ENCODE data around the gene ECM1. TPM values are rescaled to one million over a fixed set of nuclear protein-coding genes. Genes with fewer than 3 reads are reported as not detected.
A peak's percentile ranks its signal among the peaks of the same experiment; 100 is the strongest.

ECM1 gene
- total and polyA plus RNA-seq, 2 of the 8 experiments (the other 6 are each of a cell fraction or from before 2014, with no cell fraction given): 0.95 to 0.98 TPM

DNA sequence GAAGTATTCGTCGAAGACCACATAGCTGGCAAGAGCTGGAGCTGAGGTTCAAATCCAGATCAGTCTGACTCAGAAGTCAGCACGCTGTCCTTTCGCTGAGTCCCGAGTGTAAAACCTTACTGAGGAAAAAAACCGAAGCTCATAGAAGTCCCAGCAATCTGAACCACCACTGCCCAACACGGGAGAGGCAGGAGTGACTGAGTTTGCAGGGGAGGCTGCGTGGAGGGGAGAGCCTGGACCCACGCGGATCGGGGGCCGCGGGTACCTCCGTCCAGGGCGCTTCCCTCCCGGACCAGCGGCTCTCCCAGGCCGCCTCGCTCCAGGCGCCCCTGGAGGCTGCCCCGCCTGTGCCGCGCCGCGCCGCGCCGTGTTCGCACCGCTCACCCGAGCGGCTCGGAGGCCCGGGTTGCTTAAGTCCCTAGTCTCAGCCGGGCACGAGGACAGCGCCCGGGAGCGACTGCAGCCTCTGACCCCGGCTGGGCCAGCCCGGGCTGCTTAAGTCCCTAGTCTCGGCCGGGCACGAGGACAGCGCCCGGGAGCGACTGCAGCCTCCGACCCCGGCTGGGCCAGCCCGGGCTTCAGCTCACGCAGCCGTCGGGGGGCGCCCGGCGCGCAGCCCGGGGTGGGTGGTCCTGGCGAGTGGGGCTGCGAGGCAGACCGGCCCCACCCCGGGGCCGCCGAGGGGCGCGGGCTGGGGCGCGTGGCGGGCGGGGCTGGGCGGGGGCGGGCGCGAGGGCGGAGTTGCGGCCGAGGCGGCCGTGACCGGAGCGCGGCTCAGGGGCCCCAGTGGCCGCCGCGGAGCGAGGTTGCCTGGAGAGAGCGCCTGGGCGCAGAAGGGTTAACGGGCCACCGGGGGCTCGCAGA is 41.0 kb downstream of the ECM1 start, which contains the start of gene ADAMTSL4 (continued):
- TF ChIP-seq BCL11A (IDR thresholded peaks at IDR 0.05; ENCODE audit: low read depth in 2 of 2, low read length in 2 of 2): no peak
- no peak for TF ChIP-seq SP4 (IDR thresholded peaks at IDR 0.05; ENCODE audit: low read length)
- TF ChIP-seq SP2 (IDR thresholded peaks at IDR 0.05; ENCODE audit: low read length): no peak
- TF ChIP-seq JUND (IDR thresholded peaks at IDR 0.05; ENCODE audit: low read length): no peak
- TF ChIP-seq TAF7 (optimal IDR thresholded peaks at IDR 0.05; ENCODE audit: borderline replicate concordance, low read depth, low read length): no peak
- TF ChIP-seq TBP (IDR thresholded peaks at IDR 0.05; ENCODE audit: low read depth, low read length): no peak
- no peak for TF ChIP-seq POU5F1 (IDR thresholded peaks at IDR 0.05; ENCODE audit: low read depth, low read length)
- TF ChIP-seq CHD1 (IDR thresholded peaks at IDR 0.05; ENCODE audit: low read depth, low read length): no peak
- no peak for TF ChIP-seq RXRA (IDR thresholded peaks at IDR 0.05; ENCODE audit: insufficient read depth, low read depth, low read length)
- TF ChIP-seq EP300 (IDR thresholded peaks at IDR 0.05; ENCODE audit: borderline replicate concordance in 1 of 2, low read depth in 2 of 2, low read length in 2 of 2): no peak
- 0 out of 2 replicates have a peak, but pooled peaks have one; percentile 9 for TF ChIP-seq CEBPB (IDR thresholded peaks at IDR 0.05; ENCODE audit: low read depth, low read length)
- 0 out of 2 replicates have a peak, but pooled peaks have one; percentile 20 for TF ChIP-seq GABPA (IDR thresholded peaks at IDR 0.05; ENCODE audit: borderline replicate concordance, insufficient read depth, low read length)
- TF ChIP-seq TAF1 (IDR thresholded peaks at IDR 0.05; ENCODE audit: low read depth, low read length): no peak; the same call in 1 of the 2 replicates
- peak in 1 of 2 experiments; percentile 30; a peak in 1 of 4 replicates for TF ChIP-seq SIN3A (conservative IDR thresholded peaks at IDR 0.05 in 1 of 2, IDR thresholded peaks at IDR 0.05 in 1 of 2; ENCODE audit: low read depth in 1 of 2, low read length in 2 of 2)
- TF ChIP-seq RFX5 (IDR thresholded peaks at IDR 0.05; ENCODE audit: borderline replicate concordance, low read depth, low read length): no peak
- no peak for TF ChIP-seq SIRT6 (IDR thresholded peaks at IDR 0.05; ENCODE audit: low read length)
- no peak for TF ChIP-seq SP1 (IDR thresholded peaks at IDR 0.05; ENCODE audit: low read depth, low read length)
- peak; percentile 37; the same call in 1 of the 2 replicates for TF ChIP-seq PHF8 (conservative IDR thresholded peaks at IDR 0.05; ENCODE audit: low read depth, low read length)
- no peak for TF ChIP-seq RNF2 (IDR thresholded peaks at IDR 0.05; ENCODE audit: borderline replicate concordance, low read depth, low read length, missing control alignments, poor library complexity, severe bottlenecking)
- TF ChIP-seq CHD2 (IDR thresholded peaks at IDR 0.05; ENCODE audit: low read length): no peak
- TF ChIP-seq TEAD4 (IDR thresholded peaks at IDR 0.05; ENCODE audit: low read depth, low read length): no peak
- TF ChIP-seq KDM4A (IDR thresholded peaks at IDR 0.05; ENCODE audit: low read depth, low read length, severe bottlenecking): peak; percentile 76
- no peak for TF ChIP-seq MAFK (IDR thresholded peaks at IDR 0.05; ENCODE audit: low read depth, low read length)
- TF ChIP-seq RBBP5 (IDR thresholded peaks at IDR 0.05; ENCODE audit: borderline replicate concordance, low read depth, low read length): no peak
